Fibroblast of upper back skin (primary cell): Measurements from ENCODE around the gene CEP164.

Experiments
- DNase-seq: peaks from one replicate; pipeline ENCODE4 v3.0.0-alpha.2; 2013

The CEP164 gene

GRCh38 chr11:117424781-117425180 is 97.1 kb downstream of the CEP164 start:
- peak; percentile 52 for DNase-seq

GRCh38 chr11:117425679-117426296 is 98.1 kb downstream of the CEP164 start:
- no peak for DNase-seq

- DNase-seq, result peak; percentile 53
These were observed 98.6 kb downstream of the CEP164 start for GRCh38 chr11:117426297-117426685.

GRCh38 chr11:117426941-117427340 is 99.3 kb downstream of the CEP164 start:
- DNase-seq, result no peak

GRCh38 chr11:117427356-117427874 is 99.8 kb downstream of the CEP164 start:
- DNase-seq, result no peak

- no peak for DNase-seq
These were observed 100.7 kb downstream of the CEP164 start for GRCh38 chr11:117428186-117428855.

- DNase-seq, result no peak
These were observed 101.2 kb downstream of the CEP164 start for GRCh38 chr11:117428856-117429229.

- no peak for DNase-seq
These were observed 102.8 kb downstream of the CEP164 start for GRCh38 chr11:117430293-117430955.

GRCh38 chr11:117431436-117431835 is 103.8 kb downstream of the CEP164 start:
- DNase-seq, result no peak

GRCh38 chr11:117433717-117434116 is 106.1 kb downstream of the CEP164 start:
- no peak for DNase-seq

- DNase-seq, result no peak
These were observed 106.8 kb downstream of the CEP164 start for GRCh38 chr11:117434481-117434880.

GRCh38 chr11:117435326-117435725 is 107.7 kb downstream of the CEP164 start:
- DNase-seq, result no peak

GRCh38 chr11:117437041-117437790 is 109.6 kb downstream of the CEP164 start:
- no peak for DNase-seq

- DNase-seq, result no peak
These were observed 110.1 kb downstream of the CEP164 start for GRCh38 chr11:117437791-117438130.

GRCh38 chr11:117438371-117439000 is 110.8 kb downstream of the CEP164 start:
- no peak for DNase-seq

- DNase-seq, result no peak
These were observed 111.6 kb downstream of the CEP164 start for GRCh38 chr11:117439256-117439655.

- no peak for DNase-seq
These were observed 112.6 kb downstream of the CEP164 start for GRCh38 chr11:117440258-117440657.

- no peak for DNase-seq
These were observed 113.7 kb downstream of the CEP164 start for GRCh38 chr11:117441146-117441975.

- no peak for DNase-seq
These were observed 114.6 kb downstream of the CEP164 start for GRCh38 chr11:117442049-117442868.

GRCh38 chr11:117442869-117443239 is 115.2 kb downstream of the CEP164 start:
- no peak for DNase-seq
